ENCODE results near the gene STRADB. TPM values are rescaled to one million over a fixed set of nuclear protein-coding genes. Genes with fewer than 3 reads are reported as not detected.

STRADB gene
- 37.1 and 37.6 TPM in 2 replicates for total RNA-seq (2014; rRNA removed; shearing (Covaris generic))
- 35.9 and 41.3 TPM in 2 replicates for polyA plus RNA-seq (2016; fragmentation: Nextera tagmentation; extraction: Ambion mirVana)
- long read RNA-seq, transcript STRADB-201 (12 exons, 2,293 nt): major isoform, 29 of 40 reads
- long read RNA-seq, partial matches to known transcripts: 5 of 40 reads
- long read RNA-seq, other reads (novel, unspliced or antisense): 6 of 40 reads

DNA sequence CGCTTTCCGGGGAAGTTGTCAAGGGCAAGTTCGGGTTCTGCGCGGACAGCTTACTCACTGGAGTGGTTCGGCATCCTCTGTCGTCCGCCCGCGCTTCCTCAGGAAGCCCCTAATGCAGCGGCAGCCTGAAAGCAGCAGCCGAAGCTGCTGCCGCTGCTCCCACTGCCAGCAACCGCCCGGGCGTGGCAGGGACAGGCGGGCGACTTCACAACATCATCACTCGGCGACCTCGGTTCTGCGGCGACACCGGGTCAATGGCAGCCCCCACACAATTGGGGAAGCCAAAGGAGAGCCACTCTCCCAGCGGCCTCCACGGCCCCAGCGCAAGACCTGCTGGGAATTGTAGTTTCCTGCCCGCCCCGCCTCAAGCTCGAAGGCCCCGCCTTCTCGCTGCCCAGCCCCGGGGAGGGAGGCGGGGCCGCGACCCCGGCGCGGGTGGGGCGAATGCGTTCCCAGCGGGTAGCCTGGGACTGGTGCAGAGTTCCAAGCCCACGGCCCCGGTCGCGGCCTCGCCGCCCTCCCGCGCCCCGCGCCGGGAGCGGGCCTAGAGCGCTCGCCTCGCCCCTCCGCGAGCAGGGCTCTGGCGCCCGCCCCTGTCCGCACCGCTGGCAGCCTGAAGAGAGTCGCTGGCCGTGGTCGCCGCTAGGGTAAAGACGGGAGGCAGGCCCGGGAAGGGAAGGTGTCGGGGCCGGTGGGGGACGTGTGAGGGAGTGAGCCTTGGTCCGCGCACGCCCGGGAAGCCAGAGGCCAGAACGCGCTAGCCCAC lies at the start of gene STRADB, which contains the start of gene TRAK2:
STRADB (plus strand) TSS at position 449 of the 766 bp plus-strand sequence. CDS start 3,101 bp downstream, outside the sequence.
TRAK2 (minus strand) TSS at position 167 of the 766 bp plus-strand sequence. CDS start 30,951 bp downstream, outside the sequence.
- peak within 1 kb of the TSS; percentile 92 for H3K4me3 ChIP-seq
- Mint-ChIP-seq H3K4me3 (peak within 1 kb of the TSS; percentile 98), H3K9me3 (no peaks in the 10 kb centered on the region), H3K27ac (peak within 1 kb of the TSS; percentile 96), H3K36me3 (ENCODE audit: low read depth) (peaks cover 3% of the 10 kb centered on the region; the same call in 1 of the 3 replicates), H3K4me1 (peaks cover 17% of the 10 kb centered on the region), H3K27me3 (ENCODE audit: insufficient read depth, low read depth, poor library complexity) (no peaks in the 10 kb centered on the region)
- no peaks in the 10 kb centered on the region for H3K27me3 ChIP-seq (ENCODE audit: insufficient read depth)
- DNase-seq (ENCODE audit: low spot score): peak; percentile 97
- H3K79me2 ChIP-seq (replicated peaks; ENCODE audit: insufficient read depth): peaks cover 12% of the 10 kb centered on the region
- TF ChIP-seq EZH2 (IDR thresholded peaks at IDR 0.05; ENCODE audit: low read depth, unreplicated experiment) (no peak), POLR2AphosphoS5 (IDR thresholded peaks at IDR 0.05; ENCODE audit: low read depth) (peak; percentile 84), CREB1 (CRISPR knock-in tag; IDR thresholded peaks at IDR 0.05; ENCODE audit: low read depth) (peak; percentile 97), ZNF331 (CRISPR knock-in tag; IDR thresholded peaks at IDR 0.05; ENCODE audit: low read depth) (no peak)
- TF ChIP-seq, protein P1, sequence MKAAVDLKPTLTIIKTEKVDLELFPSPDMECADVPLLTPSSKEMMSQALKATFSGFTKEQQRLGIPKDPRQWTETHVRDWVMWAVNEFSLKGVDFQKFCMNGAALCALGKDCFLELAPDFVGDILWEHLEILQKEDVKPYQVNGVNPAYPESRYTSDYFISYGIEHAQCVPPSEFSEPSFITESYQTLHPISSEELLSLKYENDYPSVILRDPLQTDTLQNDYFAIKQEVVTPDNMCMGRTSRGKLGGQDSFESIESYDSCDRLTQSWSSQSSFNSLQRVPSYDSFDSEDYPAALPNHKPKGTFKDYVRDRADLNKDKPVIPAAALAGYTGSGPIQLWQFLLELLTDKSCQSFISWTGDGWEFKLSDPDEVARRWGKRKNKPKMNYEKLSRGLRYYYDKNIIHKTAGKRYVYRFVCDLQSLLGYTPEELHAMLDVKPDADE (IDR thresholded peaks at IDR 0.05): peak; percentile 96
- ATAC-seq: peak; percentile 90
- no peaks in the 10 kb centered on the region for H3K9me2 ChIP-seq (ENCODE audit: insufficient read depth)
- H3K4me2 ChIP-seq: peak within 1 kb of the TSS; percentile 89
- peaks cover 5% of the 10 kb centered on the region; the same call in 1 of the 2 replicates for H3K4me1 ChIP-seq (ENCODE audit: insufficient read depth)
- no peaks in the 10 kb centered on the region; the same call in 1 of the 2 replicates for H3F3A ChIP-seq (replicated peaks; ENCODE audit: low read depth)
- no peaks in the 10 kb centered on the region for H4K20me1 ChIP-seq (replicated peaks; ENCODE audit: insufficient read depth)
- peak within 1 kb of the TSS; percentile 100 for H2AFZ ChIP-seq
- H3K36me3 ChIP-seq (ENCODE audit: insufficient read depth): no peaks in the 10 kb centered on the region
- peak within 1 kb of the TSS; percentile 85 for H3K27ac ChIP-seq (ENCODE audit: low read depth)

- no peak overlapping the region for H3K4me2 ChIP-seq
- no peaks in the 10 kb centered on the region for H3K36me3 ChIP-seq (ENCODE audit: insufficient read depth)
- H3K4me1 ChIP-seq (ENCODE audit: insufficient read depth): no peaks in the 10 kb centered on the region
- Mint-ChIP-seq H3K9me3 (no peaks in the 10 kb centered on the region), H3K36me3 (ENCODE audit: low read depth) (no peaks in the 10 kb centered on the region), H3K27ac (no peak overlapping the region), H3K4me1 (no peaks in the 10 kb centered on the region), H3K27me3 (ENCODE audit: insufficient read depth, low read depth, poor library complexity) (no peaks in the 10 kb centered on the region), H3K4me3 (no peak overlapping the region)
- H3K9me2 ChIP-seq (ENCODE audit: insufficient read depth): no peaks in the 10 kb centered on the region
- no peaks in the 10 kb centered on the region for H3K27me3 ChIP-seq (ENCODE audit: insufficient read depth)
- no peak overlapping the region for H3K27ac ChIP-seq (ENCODE audit: low read depth)
- H2AFZ ChIP-seq: no peak overlapping the region
- ATAC-seq (no peak), DNase-seq (ENCODE audit: low spot score) (no peak)
- H4K20me1 ChIP-seq (replicated peaks; ENCODE audit: insufficient read depth): no peaks in the 10 kb centered on the region; the same call in 1 of the 2 replicates
- H3K4me3 ChIP-seq: no peak overlapping the region
- no peaks in the 10 kb centered on the region for H3K79me2 ChIP-seq (replicated peaks; ENCODE audit: insufficient read depth)
- no peaks in the 10 kb centered on the region for H3F3A ChIP-seq (replicated peaks; ENCODE audit: low read depth)
- TF ChIP-seq STAT1 (IDR thresholded peaks at IDR 0.05; ENCODE audit: unreplicated experiment): no peak
- TF ChIP-seq NANOG (IDR thresholded peaks at IDR 0.05; ENCODE audit: borderline replicate concordance): no peak
- no peak for TF ChIP-seq EZH2phosphoT487 (IDR thresholded peaks at IDR 0.05; ENCODE audit: unreplicated experiment)
- TF ChIP-seq, protein P2, sequence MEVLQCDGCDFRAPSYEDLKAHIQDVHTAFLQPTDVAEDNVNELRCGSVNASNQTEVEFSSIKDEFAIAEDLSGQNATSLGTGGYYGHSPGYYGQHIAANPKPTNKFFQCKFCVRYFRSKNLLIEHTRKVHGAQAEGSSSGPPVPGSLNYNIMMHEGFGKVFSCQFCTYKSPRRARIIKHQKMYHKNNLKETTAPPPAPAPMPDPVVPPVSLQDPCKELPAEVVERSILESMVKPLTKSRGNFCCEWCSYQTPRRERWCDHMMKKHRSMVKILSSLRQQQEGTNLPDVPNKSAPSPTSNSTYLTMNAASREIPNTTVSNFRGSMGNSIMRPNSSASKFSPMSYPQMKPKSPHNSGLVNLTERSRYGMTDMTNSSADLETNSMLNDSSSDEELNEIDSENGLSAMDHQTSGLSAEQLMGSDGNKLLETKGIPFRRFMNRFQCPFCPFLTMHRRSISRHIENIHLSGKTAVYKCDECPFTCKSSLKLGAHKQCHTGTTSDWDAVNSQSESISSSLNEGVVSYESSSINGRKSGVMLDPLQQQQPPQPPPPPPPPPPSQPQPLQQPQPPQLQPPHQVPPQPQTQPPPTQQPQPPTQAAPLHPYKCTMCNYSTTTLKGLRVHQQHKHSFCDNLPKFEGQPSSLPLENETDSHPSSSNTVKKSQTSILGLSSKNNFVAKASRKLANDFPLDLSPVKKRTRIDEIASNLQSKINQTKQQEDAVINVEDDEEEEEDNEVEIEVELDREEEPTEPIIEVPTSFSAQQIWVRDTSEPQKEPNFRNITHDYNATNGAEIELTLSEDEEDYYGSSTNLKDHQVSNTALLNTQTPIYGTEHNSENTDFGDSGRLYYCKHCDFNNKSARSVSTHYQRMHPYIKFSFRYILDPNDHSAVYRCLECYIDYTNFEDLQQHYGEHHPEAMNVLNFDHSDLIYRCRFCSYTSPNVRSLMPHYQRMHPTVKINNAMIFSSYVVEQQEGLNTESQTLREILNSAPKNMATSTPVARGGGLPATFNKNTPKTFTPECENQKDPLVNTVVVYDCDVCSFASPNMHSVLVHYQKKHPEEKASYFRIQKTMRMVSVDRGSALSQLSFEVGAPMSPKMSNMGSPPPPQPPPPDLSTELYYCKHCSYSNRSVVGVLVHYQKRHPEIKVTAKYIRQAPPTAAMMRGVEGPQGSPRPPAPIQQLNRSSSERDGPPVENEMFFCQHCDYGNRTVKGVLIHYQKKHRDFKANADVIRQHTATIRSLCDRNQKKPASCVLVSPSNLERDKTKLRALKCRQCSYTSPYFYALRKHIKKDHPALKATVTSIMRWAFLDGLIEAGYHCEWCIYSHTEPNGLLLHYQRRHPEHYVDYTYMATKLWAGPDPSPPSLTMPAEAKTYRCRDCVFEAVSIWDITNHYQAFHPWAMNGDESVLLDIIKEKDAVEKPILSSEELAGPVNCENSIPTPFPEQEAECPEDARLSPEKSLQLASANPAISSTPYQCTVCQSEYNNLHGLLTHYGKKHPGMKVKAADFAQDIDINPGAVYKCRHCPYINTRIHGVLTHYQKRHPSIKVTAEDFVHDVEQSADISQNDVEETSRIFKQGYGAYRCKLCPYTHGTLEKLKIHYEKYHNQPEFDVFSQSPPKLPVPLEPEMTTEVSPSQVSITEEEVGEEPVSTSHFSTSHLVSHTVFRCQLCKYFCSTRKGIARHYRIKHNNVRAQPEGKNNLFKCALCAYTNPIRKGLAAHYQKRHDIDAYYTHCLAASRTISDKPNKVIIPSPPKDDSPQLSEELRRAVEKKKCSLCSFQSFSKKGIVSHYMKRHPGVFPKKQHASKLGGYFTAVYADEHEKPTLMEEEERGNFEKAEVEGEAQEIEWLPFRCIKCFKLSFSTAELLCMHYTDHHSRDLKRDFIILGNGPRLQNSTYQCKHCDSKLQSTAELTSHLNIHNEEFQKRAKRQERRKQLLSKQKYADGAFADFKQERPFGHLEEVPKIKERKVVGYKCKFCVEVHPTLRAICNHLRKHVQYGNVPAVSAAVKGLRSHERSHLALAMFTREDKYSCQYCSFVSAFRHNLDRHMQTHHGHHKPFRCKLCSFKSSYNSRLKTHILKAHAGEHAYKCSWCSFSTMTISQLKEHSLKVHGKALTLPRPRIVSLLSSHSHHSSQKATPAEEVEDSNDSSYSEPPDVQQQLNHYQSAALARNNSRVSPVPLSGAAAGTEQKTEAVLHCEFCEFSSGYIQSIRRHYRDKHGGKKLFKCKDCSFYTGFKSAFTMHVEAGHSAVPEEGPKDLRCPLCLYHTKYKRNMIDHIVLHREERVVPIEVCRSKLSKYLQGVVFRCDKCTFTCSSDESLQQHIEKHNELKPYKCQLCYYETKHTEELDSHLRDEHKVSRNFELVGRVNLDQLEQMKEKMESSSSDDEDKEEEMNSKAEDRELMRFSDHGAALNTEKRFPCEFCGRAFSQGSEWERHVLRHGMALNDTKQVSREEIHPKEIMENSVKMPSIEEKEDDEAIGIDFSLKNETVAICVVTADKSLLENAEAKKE (CRISPR knock-in tag; IDR thresholded peaks at IDR 0.05): no peak
Observed at GRCh38 chr2:201401815-201402214, 49.7 kb upstream of the STRADB start.
